IgD-negative memory B cell (primary cell): Measurements from ENCODE around the gene COL25A1. TPM values are rescaled to one million over a fixed set of nuclear protein-coding genes. Genes with fewer than 3 reads are reported as not detected.

ENCODE experiments used
- H3K27ac Mint-ChIP-seq, 3 donors: one replicate each; pipeline ENCODE4 v1.8.0; 2020 to 2022; ENCODE audit warnings: mild to moderate bottlenecking in 3 of 3, mixed read lengths in 3 of 3, moderate library complexity in 1 of 3
- H3K27me3 Mint-ChIP-seq: one replicate; pipeline ENCODE4 v1.8.0; 2021; ENCODE audit warnings: mixed read lengths
- H3K36me3 Mint-ChIP-seq: one replicate; pipeline ENCODE4 v1.8.0; 2020; ENCODE audit warnings: mild to moderate bottlenecking, mixed read lengths
- H3K4me1 Mint-ChIP-seq, 3 donors: one replicate each; pipeline ENCODE4 v1.8.0; 2020 to 2022; ENCODE audit warnings: mixed read lengths in 3 of 3, mild to moderate bottlenecking in 1 of 3
- H3K4me3 Mint-ChIP-seq, 4 donors: one replicate each; pipeline ENCODE4 v1.8.0; 2020 to 2022; ENCODE audit warnings: mild to moderate bottlenecking in 4 of 4, mixed read lengths in 4 of 4, moderate library complexity in 3 of 4
- H3K9me3 Mint-ChIP-seq, 3 donors: one replicate each; pipeline ENCODE4 v1.8.0; 2020 to 2021; ENCODE audit warnings: mixed read lengths in 3 of 3, mild to moderate bottlenecking in 1 of 3
- polyA plus RNA-seq: library from polyadenylated mRNA; unstranded; fragments of 300-500 nt; fragmentation: Illumina TruSeq; gene quantifications from one replicate; pipeline ENCODE4 v1.2.3, GENCODE V29; 2021

The COL25A1 gene
- polyA plus RNA-seq, 1 donor from 2014 or later = not detected

GRCh38 chr4:108833046-108833445 is 469.4 kb downstream of the COL25A1 start:
- Mint-ChIP-seq H3K4me1 (no peaks in the 10 kb centered on the region), H3K36me3 (no peaks in the 10 kb centered on the region), H3K27ac (no peak overlapping the region)

GRCh38 chr4:108831886-108832285 is 470.6 kb downstream of the COL25A1 start:
- Mint-ChIP-seq H3K9me3 (no peaks in the 10 kb centered on the region), H3K4me3 (no peak overlapping the region), H3K36me3 (no peaks in the 10 kb centered on the region), H3K27ac (no peak overlapping the region), H3K27me3 (peaks cover 2% of the 10 kb centered on the region), H3K4me1 (no peaks in the 10 kb centered on the region)

More at GRCh38 chr4:108833046-108833445, 469.4 kb downstream of the COL25A1 start:
- no peak overlapping the region for H3K4me3 Mint-ChIP-seq
- peaks cover 2% of the 10 kb centered on the region for H3K27me3 Mint-ChIP-seq
- H3K9me3 Mint-ChIP-seq = no peaks in the 10 kb centered on the region

DNA sequence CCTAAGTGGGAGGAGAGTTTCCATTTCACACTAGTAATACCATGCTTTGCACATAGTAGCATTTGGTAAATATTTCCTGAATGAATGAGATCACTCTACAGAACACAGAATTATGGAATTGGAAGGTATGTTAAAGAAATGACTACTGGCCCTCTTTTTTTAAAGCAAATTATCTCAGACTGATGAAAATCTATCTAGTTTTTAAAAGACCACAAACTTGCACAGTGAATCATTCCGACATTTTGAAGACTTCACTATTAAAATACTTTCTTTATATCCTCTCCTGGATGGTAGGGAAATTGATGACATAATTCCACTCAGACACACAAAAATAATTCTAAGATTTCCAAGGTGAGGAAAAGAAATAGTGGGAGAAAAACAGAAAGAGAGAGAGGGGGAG is 471.2 kb downstream of the COL25A1 start:
- H3K36me3 Mint-ChIP-seq = no peaks in the 10 kb centered on the region
- no peaks in the 10 kb centered on the region for H3K4me1 Mint-ChIP-seq
- peaks cover 2% of the 10 kb centered on the region for H3K27me3 Mint-ChIP-seq
- no peak overlapping the region for H3K27ac Mint-ChIP-seq
- H3K9me3 Mint-ChIP-seq = no peaks in the 10 kb centered on the region
- H3K4me3 Mint-ChIP-seq = no peak overlapping the region

DNA sequence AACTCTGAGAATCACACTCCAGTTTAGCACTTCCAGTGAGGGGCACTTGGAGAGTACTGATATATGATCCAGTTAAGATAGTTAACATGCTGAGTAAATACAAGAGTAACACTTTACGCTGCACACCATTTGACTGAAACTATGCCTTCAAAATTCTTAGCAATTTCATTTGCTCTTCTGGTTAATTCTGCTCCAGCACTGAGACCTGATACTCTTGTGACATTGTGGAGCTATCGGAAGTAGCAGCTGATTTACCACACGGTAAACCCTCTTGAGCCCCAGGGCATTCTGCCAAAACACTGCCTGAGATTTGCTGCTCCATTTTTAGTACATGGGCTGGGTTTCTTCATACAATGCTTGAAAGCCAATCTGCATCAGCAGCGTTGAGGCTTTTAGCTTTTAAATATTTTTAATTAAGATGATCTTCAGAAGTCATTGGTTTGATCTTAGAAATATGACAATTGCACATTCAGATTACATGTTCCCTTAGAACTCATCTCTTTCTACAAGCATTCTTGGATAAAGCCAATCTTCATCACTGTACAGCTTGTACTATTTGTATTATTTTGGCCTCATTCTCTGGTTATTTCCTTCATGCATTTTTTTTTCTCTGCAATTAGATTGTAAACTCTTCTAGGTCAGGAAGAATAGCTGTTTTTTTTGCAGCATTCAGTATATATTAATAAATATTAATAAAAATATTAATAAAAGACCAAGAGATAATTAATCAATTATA is 471.8 kb downstream of the COL25A1 start:
- no peaks in the 10 kb centered on the region for H3K36me3 Mint-ChIP-seq
- no peaks in the 10 kb centered on the region for H3K9me3 Mint-ChIP-seq
- no peak overlapping the region for H3K27ac Mint-ChIP-seq
- no peak overlapping the region for H3K4me3 Mint-ChIP-seq
- no peaks in the 10 kb centered on the region for H3K4me1 Mint-ChIP-seq
- H3K27me3 Mint-ChIP-seq = peaks cover 2% of the 10 kb centered on the region

DNA sequence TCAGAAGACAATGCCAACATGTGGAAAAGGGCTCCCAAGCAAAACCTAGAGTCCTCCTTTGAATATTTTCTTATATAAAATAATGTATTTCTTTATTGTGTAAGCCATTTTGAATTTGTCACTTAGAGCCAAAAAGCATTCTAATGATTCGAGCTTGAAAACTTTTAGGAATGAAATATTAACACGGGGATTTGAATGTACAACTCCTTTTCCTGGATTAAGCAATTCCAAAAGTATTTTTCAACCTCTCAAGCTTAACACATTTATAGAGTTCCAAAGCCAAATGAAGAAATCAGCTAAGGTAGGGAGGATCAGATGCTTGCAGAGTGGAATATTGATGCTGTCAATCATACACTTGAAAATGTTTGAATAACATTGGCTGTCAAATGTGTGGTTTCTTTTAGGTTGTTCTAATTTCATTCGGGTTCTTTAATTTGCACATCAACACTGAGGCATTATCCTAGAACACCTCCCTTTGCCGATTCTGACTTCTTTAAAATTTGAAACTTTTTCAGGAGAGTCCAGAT is 472.4 kb downstream of the COL25A1 start:
- Mint-ChIP-seq H3K36me3 (no peaks in the 10 kb centered on the region), H3K27me3 (peaks cover 2% of the 10 kb centered on the region), H3K4me1 (no peaks in the 10 kb centered on the region), H3K27ac (no peak overlapping the region), H3K9me3 (no peaks in the 10 kb centered on the region), H3K4me3 (no peak overlapping the region)

- H3K27ac Mint-ChIP-seq = no peak overlapping the region
- no peaks in the 10 kb centered on the region for H3K36me3 Mint-ChIP-seq
- no peak overlapping the region for H3K4me3 Mint-ChIP-seq
- no peaks in the 10 kb centered on the region for H3K4me1 Mint-ChIP-seq
- H3K27me3 Mint-ChIP-seq = peaks cover 2% of the 10 kb centered on the region
- no peaks in the 10 kb centered on the region for H3K9me3 Mint-ChIP-seq
Observed at GRCh38 chr4:108828620-108829019, 473.8 kb downstream of the COL25A1 start.

GRCh38 chr4:108825737-108826136 is 476.7 kb downstream of the COL25A1 start:
- Mint-ChIP-seq H3K9me3 (no peaks in the 10 kb centered on the region), H3K27me3 (peaks cover 3% of the 10 kb centered on the region), H3K27ac (no peak overlapping the region), H3K4me3 (no peak overlapping the region), H3K4me1 (no peaks in the 10 kb centered on the region), H3K36me3 (no peaks in the 10 kb centered on the region)

DNA sequence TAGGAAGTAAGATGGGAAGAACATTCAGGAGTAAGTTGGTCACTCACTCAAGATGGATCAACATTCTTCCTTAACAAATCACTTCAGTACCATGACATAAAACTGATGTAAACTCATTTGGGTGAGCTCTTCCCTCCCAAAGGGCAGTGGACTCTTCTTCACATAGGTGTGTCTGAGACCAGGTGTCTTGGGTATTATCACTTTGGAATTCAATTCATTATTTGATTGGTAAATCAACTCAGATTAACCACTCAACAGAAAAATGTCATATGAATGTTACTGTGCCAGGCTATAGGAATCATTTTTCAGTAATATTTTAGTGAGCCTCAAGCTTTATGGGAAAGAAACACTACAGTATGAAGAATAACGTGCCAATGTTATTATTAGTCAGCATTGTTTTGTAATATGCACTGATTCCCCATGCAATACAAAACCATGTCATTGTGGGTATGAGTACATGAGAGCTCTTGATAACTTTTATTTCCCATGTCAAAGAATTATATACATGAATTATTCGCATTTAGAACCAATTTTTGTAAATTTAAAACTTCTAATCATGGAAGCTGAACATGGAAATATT is 481.0 kb downstream of the COL25A1 start:
- Mint-ChIP-seq H3K4me1 (no peaks in the 10 kb centered on the region), H3K36me3 (no peaks in the 10 kb centered on the region), H3K27ac (no peak overlapping the region), H3K27me3 (peaks cover 2% of the 10 kb centered on the region), H3K9me3 (no peaks in the 10 kb centered on the region), H3K4me3 (no peak overlapping the region)

DNA sequence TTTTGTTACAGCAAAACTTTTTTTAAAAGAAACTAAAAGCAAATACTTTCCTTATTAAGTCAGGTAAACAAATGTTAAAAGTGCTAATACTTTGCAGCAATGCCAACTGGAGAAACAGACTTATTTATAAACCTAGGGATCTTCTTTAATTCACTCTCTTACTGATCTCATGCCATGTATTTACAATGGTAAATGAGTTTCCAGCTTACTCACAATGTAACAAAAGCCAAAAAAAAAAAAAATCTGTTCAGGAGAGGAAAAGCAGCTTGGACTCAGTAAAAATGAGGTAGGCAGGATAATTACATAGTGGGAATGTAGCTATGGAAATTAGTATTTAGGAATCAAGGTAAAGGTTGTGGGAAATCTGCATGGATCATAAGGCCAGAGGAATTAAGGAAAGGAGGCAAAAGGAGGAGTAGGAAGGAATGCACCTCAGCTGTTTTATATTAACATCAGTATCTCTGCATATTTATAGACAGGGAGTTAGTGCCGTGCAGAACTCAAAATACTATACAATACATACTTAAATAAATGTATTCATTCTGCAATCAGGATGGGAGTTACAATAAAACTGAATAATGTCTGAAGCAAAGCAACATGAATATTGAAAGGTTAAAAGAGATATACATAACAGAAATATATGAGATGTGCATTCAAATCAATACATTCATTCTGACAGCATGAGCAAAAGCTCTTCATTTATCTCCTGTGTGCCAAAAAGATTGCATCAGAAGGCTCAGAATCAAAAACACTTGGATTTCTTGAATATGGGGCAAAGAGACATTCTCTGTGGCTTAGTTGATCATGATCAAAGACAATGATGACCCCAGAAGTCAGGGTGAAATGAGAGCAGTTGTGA is 481.7 kb downstream of the COL25A1 start:
- no peaks in the 10 kb centered on the region for H3K4me1 Mint-ChIP-seq
- no peak overlapping the region for H3K4me3 Mint-ChIP-seq
- H3K27me3 Mint-ChIP-seq = peaks cover 2% of the 10 kb centered on the region
- no peaks in the 10 kb centered on the region for H3K36me3 Mint-ChIP-seq
- H3K9me3 Mint-ChIP-seq = no peaks in the 10 kb centered on the region
- H3K27ac Mint-ChIP-seq = no peak overlapping the region

DNA sequence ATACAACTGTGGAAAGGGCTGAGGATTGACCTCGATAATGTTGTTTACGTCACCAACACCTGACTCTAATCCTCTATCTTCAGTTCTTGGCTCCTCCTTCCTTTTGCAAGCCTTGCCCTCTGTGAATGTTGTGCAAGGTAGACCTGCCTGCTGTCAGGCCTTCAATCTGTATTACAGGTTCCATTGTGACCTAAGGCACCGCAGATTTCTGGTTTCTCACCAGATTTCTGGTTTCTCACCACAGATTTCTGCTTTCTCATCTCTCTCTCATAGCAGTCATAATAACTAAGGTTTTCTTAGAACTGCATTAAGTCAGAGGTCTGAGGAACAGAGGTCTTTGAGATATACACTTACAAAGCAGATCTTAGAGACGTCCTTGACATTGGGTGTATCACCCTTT is 488.1 kb downstream of the COL25A1 start:
- Mint-ChIP-seq H3K9me3 (no peaks in the 10 kb centered on the region), H3K4me1 (no peaks in the 10 kb centered on the region), H3K27ac (no peak overlapping the region), H3K4me3 (no peak overlapping the region), H3K27me3 (no peaks in the 10 kb centered on the region), H3K36me3 (no peaks in the 10 kb centered on the region)

GRCh38 chr4:108813261-108813660 is 489.2 kb downstream of the COL25A1 start:
- Mint-ChIP-seq H3K9me3 (no peaks in the 10 kb centered on the region), H3K36me3 (no peaks in the 10 kb centered on the region), H3K4me3 (no peak overlapping the region), H3K4me1 (no peaks in the 10 kb centered on the region), H3K27me3 (no peaks in the 10 kb centered on the region), H3K27ac (no peak overlapping the region)

DNA sequence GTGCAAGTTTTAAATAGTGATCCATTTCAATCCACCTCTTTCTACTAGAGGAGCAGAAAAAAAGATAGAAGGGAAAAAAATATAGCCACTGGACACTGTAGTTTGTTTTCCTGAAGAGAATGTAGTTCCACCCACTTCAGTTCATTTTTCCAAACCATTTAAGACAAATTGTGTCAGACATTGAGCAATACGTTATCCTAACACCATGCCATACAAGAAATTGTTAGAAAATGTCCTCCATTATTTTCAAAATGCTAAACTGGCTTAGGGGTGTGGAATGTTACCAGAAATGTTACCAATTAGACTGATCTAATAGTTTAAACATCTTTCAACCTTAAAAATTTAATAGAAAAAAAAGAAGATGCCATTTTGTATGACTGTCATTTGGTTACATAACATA is 491.0 kb downstream of the COL25A1 start:
- Mint-ChIP-seq H3K4me3 (no peak overlapping the region), H3K36me3 (no peaks in the 10 kb centered on the region), H3K9me3 (peaks cover 0 to 4% (median 0%) of the 10 kb centered on the region in 3 donors), H3K27me3 (peaks cover 3% of the 10 kb centered on the region), H3K27ac (no peak overlapping the region), H3K4me1 (no peaks in the 10 kb centered on the region)

GRCh38 chr4:108810087-108810486 is 492.4 kb downstream of the COL25A1 start:
- no peak overlapping the region for H3K27ac Mint-ChIP-seq
- H3K27me3 Mint-ChIP-seq = peaks cover 3% of the 10 kb centered on the region
- no peaks in the 10 kb centered on the region for H3K4me1 Mint-ChIP-seq
- H3K36me3 Mint-ChIP-seq = no peaks in the 10 kb centered on the region
- peaks cover 0 to 4% (median 0%) of the 10 kb centered on the region in 3 donors for H3K9me3 Mint-ChIP-seq
- H3K4me3 Mint-ChIP-seq = no peak overlapping the region

DNA sequence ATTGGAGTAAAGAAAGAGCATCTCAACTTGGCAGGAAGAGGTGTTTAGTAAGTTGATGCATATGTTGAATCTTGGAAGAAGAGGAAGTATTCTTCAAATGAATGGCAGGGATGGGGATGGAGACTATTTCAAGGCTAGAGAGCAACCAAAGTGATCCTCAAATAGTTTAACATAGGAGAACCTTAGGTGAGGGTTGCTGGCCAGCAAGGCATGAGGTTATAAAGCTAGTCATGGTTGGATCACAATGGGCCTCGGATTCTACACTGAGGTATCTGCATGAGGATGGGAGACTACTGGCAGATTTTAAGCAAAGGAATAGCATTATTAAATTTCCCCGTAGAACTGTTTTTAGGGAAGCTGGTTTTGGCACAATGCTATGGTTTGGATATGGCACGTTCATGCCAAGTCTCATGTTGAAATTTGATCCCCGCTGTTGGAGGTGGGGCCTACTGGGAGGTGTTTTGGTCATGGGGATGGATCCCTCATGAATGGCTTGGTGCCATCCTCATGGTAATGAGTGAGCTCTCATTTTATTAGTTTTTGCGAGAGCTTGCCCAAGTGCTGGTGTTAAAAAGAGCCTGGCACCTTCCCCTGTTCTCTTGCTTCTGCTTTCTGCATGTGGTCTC is 497.7 kb downstream of the COL25A1 start:
- no peaks in the 10 kb centered on the region for H3K36me3 Mint-ChIP-seq
- no peak overlapping the region for H3K27ac Mint-ChIP-seq
- no peak overlapping the region for H3K4me3 Mint-ChIP-seq
- H3K9me3 Mint-ChIP-seq = peaks cover 0 to 7% (median 0%) of the 10 kb centered on the region in 3 donors
- peaks cover 3% of the 10 kb centered on the region for H3K27me3 Mint-ChIP-seq
- no peaks in the 10 kb centered on the region for H3K4me1 Mint-ChIP-seq

DNA sequence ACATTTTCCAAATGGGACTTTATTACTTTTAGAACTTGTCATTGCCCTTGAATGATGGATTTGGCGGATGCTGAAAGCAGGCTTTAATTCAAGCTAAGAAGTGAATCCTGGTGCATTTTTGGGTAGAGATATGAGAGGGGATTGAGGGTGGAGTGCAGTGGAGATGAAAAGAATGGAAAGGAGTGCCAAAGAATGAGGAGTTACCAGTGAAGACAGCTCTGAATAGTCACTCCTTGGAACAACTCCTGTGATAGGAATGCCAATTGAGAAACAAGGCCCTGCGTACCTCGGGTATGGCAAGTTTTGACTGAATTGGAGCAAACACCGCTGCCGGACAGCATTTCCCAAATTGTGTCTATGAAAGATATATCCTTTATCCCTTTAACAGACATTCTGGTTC is 503.2 kb downstream of the COL25A1 start:
- Mint-ChIP-seq H3K4me1 (no peaks in the 10 kb centered on the region), H3K36me3 (no peaks in the 10 kb centered on the region), H3K4me3 (no peak overlapping the region)

More for the DNA sequence above, 503.2 kb downstream of the COL25A1 start:
- Mint-ChIP-seq H3K9me3 (peaks cover 0 to 4% (median 0%) of the 10 kb centered on the region in 3 donors), H3K27ac (peak overlapping the region in 1 of 3 donors; percentile 51), H3K27me3 (no peaks in the 10 kb centered on the region)
